Right cardiac atrium (tissue), 5 donors: ENCODE measurements around the gene TMTC2. TPM values are rescaled to one million over a fixed set of nuclear protein-coding genes. Genes with fewer than 3 reads are reported as not detected.
A peak's percentile ranks its signal among the peaks of the same experiment; 100 is the strongest.

Experiments
- ATAC-seq, 2 donors: fragments of 200-7000 bp; cut with Tn5 transposase; one replicate each; pipeline versions ENCODE4 v1.8.0 to v1.9.1; 2020; ENCODE audit warnings: moderate library complexity in 2 of 2, mild to moderate bottlenecking in 1 of 2
- DNase-seq, 3 donors: peaks; one replicate each; pipeline ENCODE4 v3.0.0-alpha.2; 2020
- H3K27ac ChIP-seq: one replicate; pipeline ENCODE4 v1.5.1; 2013; ENCODE audit warnings: mild to moderate bottlenecking, low read length, control low read depth, moderate library complexity
- H3K27me3 ChIP-seq: one replicate; pipeline ENCODE4 v1.6.1; 2013; ENCODE audit not compliant: control insufficient read depth, insufficient read depth
- H3K4me1 ChIP-seq: one replicate; pipeline ENCODE4 v1.6.1; 2013; ENCODE audit warnings: low read length; ENCODE audit not compliant: control insufficient read depth, insufficient read depth
- H3K4me3 ChIP-seq: one replicate; pipeline ENCODE4 v1.5.1; 2013; ENCODE audit warnings: low read length, control low read depth
- H3K9me3 ChIP-seq: one replicate; pipeline ENCODE4 v1.6.1; 2013; ENCODE audit warnings: low read length; ENCODE audit not compliant: control insufficient read depth
- WGBS: extraction: QIAGEN DNeasy Blood & Tissue Kit; methylation state at CpG from one replicate; pipeline ENCODE4 v1.1.7; 2013; 5-methylcytosine and 5-hydroxymethylcytosine counted together
- intact Hi-C, 4 donors: fragments of 100-400 bp; cut with DNase I; formaldehyde crosslinking; loops; one replicate each; pipeline versions ENCODE4 v1.11.0 to v1.14.0; 2022 to 2023
- polyA plus RNA-seq: library from polyadenylated mRNA; stranded (reverse); fragments of 200-250 nt; gene quantifications from one replicate; pipeline ENCODE4 v1.2.3, GENCODE V29; 2013
- total RNA-seq, 4 donors: library from RNA; stranded (reverse); fragmentation: NEBNext Ultra II Directional; extraction: Animal tissue kit (Norgen Biotek cat#: 25700); gene quantifications; one replicate each; pipeline ENCODE4 v1.2.1, GENCODE V29; 2021
- donor health status: healthy with polysubstance abuse.
- donor health status: DM: no; HTN: yes; CAD: no.
- donor health status: DM: no; HTN: no; CAD: no.
- donor health status: DM: no; HTN: yes; CAD: no; lungs with severe emphysema.
- donor health status: DM: yes; HTN: yes; CAD: no.

Gene TMTC2
- total and polyA plus RNA-seq, 5 donors, result 1.6 to 5.3 (median 2.9) TPM

GRCh38 chr12:82893896-82894295 lies 207.2 kb downstream of the TMTC2 start:
- WGBS, result 37% methylated on average over 5 of the region's 5 CpGs
- H3K9me3 ChIP-seq, result no peaks in the 10 kb centered on the region
- ATAC-seq (no peak), DNase-seq (no peak)
- no peaks in the 10 kb centered on the region for H3K4me1 ChIP-seq
- H3K4me3 ChIP-seq, result no peak overlapping the region
- H3K27ac ChIP-seq, result no peak overlapping the region
- no peaks in the 10 kb centered on the region for H3K27me3 ChIP-seq
- intact Hi-C loops, result no loop called here

GRCh38 chr12:82896277-82896676 lies 209.6 kb downstream of the TMTC2 start:
- no peak overlapping the region for H3K4me3 ChIP-seq
- no peak for ATAC-seq
- WGBS, result 89% methylated on average over 7 of the region's 7 CpGs
- H3K27me3 ChIP-seq, result no peaks in the 10 kb centered on the region
- H3K4me1 ChIP-seq, result no peaks in the 10 kb centered on the region
- no peak overlapping the region for H3K27ac ChIP-seq
- no peak for DNase-seq
- H3K9me3 ChIP-seq, result no peaks in the 10 kb centered on the region
- intact Hi-C loops, result no loop called here

DNA sequence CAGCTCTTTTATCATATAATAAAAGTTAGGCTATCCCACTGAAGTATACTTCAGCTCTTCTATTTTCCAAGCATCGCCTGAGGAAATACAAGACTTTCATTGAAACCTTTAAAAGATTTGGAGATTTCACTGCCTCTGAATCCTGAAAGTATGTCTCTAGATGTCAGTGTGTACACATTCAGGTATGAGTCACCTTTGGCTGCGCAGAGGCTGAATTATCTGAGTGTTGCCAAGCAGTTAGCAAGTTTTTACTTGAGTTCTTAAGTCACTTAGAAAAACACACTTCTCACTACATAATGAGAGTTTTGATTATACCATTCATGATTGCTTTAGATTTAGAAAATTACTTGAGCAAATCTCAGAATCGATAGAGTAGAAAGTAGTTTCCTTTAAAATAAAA lies 210.3 kb downstream of the TMTC2 start:
- H3K27ac ChIP-seq, result no peak overlapping the region
- H3K27me3 ChIP-seq, result no peaks in the 10 kb centered on the region
- ATAC-seq (no peak), DNase-seq (no peak)
- H3K4me1 ChIP-seq, result no peaks in the 10 kb centered on the region
- WGBS, result 96% methylated on average over 3 of the region's 3 CpGs
- H3K9me3 ChIP-seq, result no peaks in the 10 kb centered on the region
- no peak overlapping the region for H3K4me3 ChIP-seq
- intact Hi-C loops, result no loop called here

- 24% methylated on average over 2 of the region's 2 CpGs for WGBS
- Histone ChIP-seq H3K9me3 (no peaks in the 10 kb centered on the region), H3K27ac (no peak overlapping the region), H3K27me3 (no peaks in the 10 kb centered on the region), H3K4me3 (no peak overlapping the region), H3K4me1 (no peaks in the 10 kb centered on the region)
- intact Hi-C loops, result no loop called here
- ATAC-seq (peak in 1 of 2 donors; percentile 66), DNase-seq (no peak)
Measured at GRCh38 chr12:82898441-82898840, 211.7 kb downstream of the TMTC2 start.

DNA sequence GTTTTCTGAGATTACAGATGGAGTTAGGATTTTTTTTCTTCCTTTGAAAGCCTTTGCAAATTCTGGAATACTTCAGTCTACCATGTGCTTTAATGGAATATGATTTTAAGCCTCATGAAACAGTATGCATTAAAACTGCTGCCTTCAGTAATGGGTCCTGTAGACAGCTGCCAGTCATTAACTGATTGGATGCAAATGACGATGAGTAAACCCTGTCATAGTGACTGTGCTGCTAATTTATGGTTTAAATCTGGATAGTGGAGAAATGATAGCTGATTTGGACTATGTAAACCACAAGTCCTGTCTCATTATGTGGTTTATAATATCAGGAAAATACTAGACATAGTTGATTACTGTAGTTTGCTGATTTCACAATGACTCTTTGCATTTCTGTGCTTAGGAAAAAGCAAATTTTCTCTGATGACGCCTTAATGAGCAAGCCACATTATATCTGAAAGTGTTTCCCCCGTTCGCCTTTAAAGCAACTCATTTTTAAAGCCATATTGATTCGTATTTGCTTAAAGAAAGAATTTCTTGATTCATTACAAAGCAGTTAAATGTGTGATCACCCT lies 217.6 kb downstream of the TMTC2 start:
- WGBS, result 92% methylated on average over 5 of the region's 5 CpGs
- Histone ChIP-seq H3K27ac (no peak overlapping the region), H3K27me3 (no peaks in the 10 kb centered on the region), H3K4me3 (no peak overlapping the region), H3K4me1 (no peaks in the 10 kb centered on the region), H3K9me3 (no peaks in the 10 kb centered on the region)
- intact Hi-C loops, result no loop called here
- DNase-seq (no peak), ATAC-seq (no peak)

DNA sequence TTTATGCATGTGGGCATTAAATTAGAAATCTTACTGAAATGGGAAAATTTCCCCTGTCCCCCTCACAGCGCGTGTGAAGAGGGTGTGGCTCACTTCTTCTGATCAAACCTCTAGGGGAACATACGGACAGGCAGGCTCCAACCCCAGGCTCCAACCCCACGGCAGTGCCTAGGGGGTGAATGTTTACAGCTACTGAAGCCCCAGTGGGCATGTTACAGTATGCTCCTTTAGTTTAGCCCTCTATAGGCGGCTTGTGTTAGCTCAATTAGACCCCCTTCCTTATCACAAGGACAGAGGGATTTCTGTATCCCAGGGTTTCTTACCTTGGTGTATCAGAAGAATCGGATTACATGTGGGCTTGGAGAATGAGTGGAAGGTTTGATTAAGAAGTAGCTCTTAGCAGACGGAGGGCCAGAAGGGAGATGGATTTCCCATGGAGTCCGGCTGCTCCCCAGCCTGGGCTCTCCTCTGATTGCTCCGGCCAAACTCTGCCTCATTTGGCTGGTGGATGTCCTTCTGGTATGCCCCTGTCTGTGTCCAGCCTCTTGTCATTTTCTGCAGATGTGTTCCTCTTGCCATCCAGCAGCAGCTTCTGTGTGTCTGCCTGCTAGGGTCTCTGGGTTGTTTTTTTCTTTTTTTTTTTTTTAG lies 223.7 kb downstream of the TMTC2 start:
- Histone ChIP-seq H3K9me3 (no peaks in the 10 kb centered on the region), H3K27ac (no peak overlapping the region), H3K27me3 (no peaks in the 10 kb centered on the region), H3K4me3 (no peak overlapping the region), H3K4me1 (no peaks in the 10 kb centered on the region)
- 85% methylated on average over 9 of the region's 9 CpGs for WGBS
- DNase-seq (no peak), ATAC-seq (no peak)
- intact Hi-C loops, result no loop called here

- intact Hi-C loops, result no loop called here
- H3K4me1 ChIP-seq, result no peaks in the 10 kb centered on the region
- ATAC-seq (no peak), DNase-seq (no peak)
- no peaks in the 10 kb centered on the region for H3K27me3 ChIP-seq
- H3K4me3 ChIP-seq, result no peak overlapping the region
- WGBS, result 91% methylated on average over 1 of the region's 1 CpG
- no peaks in the 10 kb centered on the region for H3K9me3 ChIP-seq
- no peak overlapping the region for H3K27ac ChIP-seq
Measured at GRCh38 chr12:82912406-82912805, 225.7 kb downstream of the TMTC2 start.

DNA sequence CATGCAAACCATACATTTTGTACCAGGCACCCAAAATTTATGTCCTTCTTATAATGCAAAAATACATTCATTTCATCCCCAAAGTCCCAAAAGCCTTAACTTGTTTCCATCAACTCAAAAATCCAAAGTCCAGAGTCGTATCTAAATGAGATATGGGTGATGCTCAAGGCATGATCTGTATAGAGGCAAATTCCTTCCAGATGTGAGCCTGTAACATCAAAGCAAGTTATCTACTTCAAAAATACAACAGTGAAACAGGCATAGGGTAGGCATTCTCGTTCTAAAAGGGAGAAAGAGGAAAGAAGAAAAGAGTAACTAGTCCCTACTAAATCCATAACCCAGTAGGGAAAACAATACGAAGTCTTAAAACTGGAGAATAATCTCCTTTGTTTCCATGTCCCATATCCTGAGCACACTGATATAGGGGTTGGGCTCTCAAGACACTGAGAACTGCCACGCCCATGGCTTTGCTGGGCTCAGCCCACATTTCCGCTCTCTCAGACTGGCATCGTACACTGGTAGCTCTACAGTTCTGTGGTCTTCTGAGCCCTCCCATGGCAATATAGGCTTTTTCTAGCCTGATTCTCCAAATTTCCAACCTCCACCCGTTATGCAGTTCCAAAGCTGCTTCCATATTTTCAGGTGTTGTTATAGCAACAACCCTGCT lies 232.8 kb downstream of the TMTC2 start:
- intact Hi-C loops, result no loop called here
- DNase-seq (no peak), ATAC-seq (peak in 1 of 2 donors; percentile 64)
- Histone ChIP-seq H3K9me3 (no peaks in the 10 kb centered on the region), H3K27ac (no peak overlapping the region), H3K4me1 (no peaks in the 10 kb centered on the region), H3K4me3 (no peak overlapping the region), H3K27me3 (no peaks in the 10 kb centered on the region)
- 90% methylated on average over 7 of the region's 7 CpGs for WGBS

DNA sequence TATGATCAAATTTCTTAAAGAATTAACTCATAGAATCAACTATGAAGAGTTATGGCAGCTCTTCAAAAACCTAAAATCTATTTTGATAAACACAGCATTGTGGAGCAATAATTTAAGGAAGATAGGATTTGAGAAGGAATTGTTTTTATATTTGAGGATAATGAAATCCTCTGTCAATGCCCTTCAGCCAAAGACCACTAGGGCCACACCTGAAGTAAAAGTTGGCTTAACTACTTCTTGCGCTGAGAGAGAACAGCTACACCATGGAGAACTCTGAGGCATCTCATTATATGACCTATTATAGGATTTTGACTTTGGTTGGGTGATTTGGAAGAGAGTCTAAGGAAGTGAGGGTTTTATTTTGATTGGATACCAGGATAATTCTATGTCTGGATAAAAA lies 237.2 kb downstream of the TMTC2 start:
- Histone ChIP-seq H3K27me3 (no peaks in the 10 kb centered on the region), H3K4me3 (no peak overlapping the region), H3K9me3 (no peaks in the 10 kb centered on the region), H3K4me1 (no peaks in the 10 kb centered on the region), H3K27ac (no peak overlapping the region)
- 99% methylated on average over 1 of the region's 1 CpG for WGBS
- no peak for DNase-seq
- ATAC-seq, result no peak
- intact Hi-C loops, result no loop called here

DNA sequence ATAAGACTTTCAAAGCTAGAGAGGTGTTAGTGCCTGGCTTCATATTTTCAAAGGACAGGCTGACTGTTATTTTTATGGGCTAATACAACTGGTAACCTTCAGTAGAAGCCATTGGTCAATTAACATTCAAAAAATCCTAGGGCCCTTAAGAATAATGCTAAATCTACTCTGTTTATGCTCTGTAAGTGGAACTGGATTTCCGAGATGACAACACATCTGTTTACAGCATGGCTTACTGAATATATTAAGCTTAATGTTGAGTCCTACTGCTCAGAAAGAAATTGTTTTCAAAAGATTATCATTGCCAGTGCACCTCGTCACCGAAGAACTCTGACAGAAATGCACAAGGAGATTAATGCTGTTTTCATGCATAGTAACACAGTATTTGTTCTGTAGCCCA lies 239.9 kb downstream of the TMTC2 start:
- 81% methylated on average over 3 of the region's 3 CpGs for WGBS
- intact Hi-C loops, result no loop called here
- no peak overlapping the region for H3K4me3 ChIP-seq
- H3K27ac ChIP-seq, result no peak overlapping the region
- no peaks in the 10 kb centered on the region for H3K4me1 ChIP-seq
- no peaks in the 10 kb centered on the region for H3K9me3 ChIP-seq
- DNase-seq (no peak), ATAC-seq (no peak)
- H3K27me3 ChIP-seq, result no peaks in the 10 kb centered on the region

DNA sequence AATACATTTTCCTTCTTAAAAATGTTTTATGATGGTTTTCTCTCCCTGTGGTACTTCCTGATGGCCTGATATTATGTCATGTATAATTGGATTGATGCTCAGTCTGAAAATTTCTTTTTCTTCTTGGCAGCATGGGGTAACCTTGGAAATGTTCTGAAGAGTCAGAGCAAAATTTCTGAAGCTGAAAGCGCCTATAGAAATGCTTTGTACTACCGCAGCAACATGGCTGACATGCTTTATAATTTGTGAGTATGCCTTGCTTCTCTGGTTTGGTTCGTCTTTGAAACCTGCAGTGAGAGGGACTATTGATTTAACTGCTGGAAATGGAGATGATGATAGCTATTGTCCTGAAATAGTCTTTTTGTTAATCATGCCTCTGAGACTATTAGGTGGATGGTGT lies 243.6 kb downstream of the TMTC2 start:
- Histone ChIP-seq H3K27ac (no peak overlapping the region), H3K9me3 (no peaks in the 10 kb centered on the region), H3K27me3 (no peaks in the 10 kb centered on the region), H3K4me3 (no peak overlapping the region), H3K4me1 (no peaks in the 10 kb centered on the region)
- ATAC-seq, result no peak
- intact Hi-C loops, result no loop called here
- WGBS, result 96% methylated on average over 3 of the region's 3 CpGs
- DNase-seq, result no peak
